Measurements from ENCODE around the gene PPT1. TPM values are rescaled to one million over a fixed set of nuclear protein-coding genes. Genes with fewer than 3 reads are reported as not detected.
A peak's percentile ranks its signal among the peaks of the same experiment; 100 is the strongest.

The PPT1 gene
- total RNA-seq, 1 donor from 2014 or later = 58.7 TPM

- Histone ChIP-seq H3K36me3 (no peaks in the 10 kb centered on the region), H3K4me3 (no peak overlapping the region), H3K9me3 (no peaks in the 10 kb centered on the region), H3K27ac (no peak overlapping the region), H3K4me1 (no peaks in the 10 kb centered on the region), H3K27me3 (no peaks in the 10 kb centered on the region)
- DNase-seq (ENCODE audit: extremely low spot score in 2 of 2) = no peak
- no peak for TF ChIP-seq POLR2A (IDR thresholded peaks at IDR 0.05)
- TF ChIP-seq, protein P1, sequence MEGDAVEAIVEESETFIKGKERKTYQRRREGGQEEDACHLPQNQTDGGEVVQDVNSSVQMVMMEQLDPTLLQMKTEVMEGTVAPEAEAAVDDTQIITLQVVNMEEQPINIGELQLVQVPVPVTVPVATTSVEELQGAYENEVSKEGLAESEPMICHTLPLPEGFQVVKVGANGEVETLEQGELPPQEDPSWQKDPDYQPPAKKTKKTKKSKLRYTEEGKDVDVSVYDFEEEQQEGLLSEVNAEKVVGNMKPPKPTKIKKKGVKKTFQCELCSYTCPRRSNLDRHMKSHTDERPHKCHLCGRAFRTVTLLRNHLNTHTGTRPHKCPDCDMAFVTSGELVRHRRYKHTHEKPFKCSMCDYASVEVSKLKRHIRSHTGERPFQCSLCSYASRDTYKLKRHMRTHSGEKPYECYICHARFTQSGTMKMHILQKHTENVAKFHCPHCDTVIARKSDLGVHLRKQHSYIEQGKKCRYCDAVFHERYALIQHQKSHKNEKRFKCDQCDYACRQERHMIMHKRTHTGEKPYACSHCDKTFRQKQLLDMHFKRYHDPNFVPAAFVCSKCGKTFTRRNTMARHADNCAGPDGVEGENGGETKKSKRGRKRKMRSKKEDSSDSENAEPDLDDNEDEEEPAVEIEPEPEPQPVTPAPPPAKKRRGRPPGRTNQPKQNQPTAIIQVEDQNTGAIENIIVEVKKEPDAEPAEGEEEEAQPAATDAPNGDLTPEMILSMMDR (IDR thresholded peaks at IDR 0.05) = no peak
- TF ChIP-seq POLR2AphosphoS5 (IDR thresholded peaks at IDR 0.05; ENCODE audit: insufficient read depth in 1 of 2, low read depth in 1 of 2) = no peak
- intact Hi-C loops (cut with DNase I) = no loop called here
These were observed 36.2 kb upstream of the PPT1 start for GRCh38 chr1:40133312-40133665.

- intact Hi-C loops (cut with DNase I) = no loop called here
- Histone ChIP-seq H3K27ac (no peak overlapping the region), H3K27me3 (no peaks in the 10 kb centered on the region), H3K4me3 (peak overlapping the region; percentile 15 to 26), H3K36me3 (no peaks in the 10 kb centered on the region), H3K4me1 (no peaks in the 10 kb centered on the region), H3K9me3 (no peaks in the 10 kb centered on the region)
- DNase-seq (ENCODE audit: extremely low spot score in 2 of 2) = no peak
- TF ChIP-seq POLR2AphosphoS5 (IDR thresholded peaks at IDR 0.05; ENCODE audit: insufficient read depth in 1 of 2, low read depth in 1 of 2) (no peak), POLR2A (IDR thresholded peaks at IDR 0.05) (no peak)
- TF ChIP-seq, protein P1 (IDR thresholded peaks at IDR 0.05) = no peak
These were observed 35.6 kb upstream of the PPT1 start for GRCh38 chr1:40132383-40133311.

GRCh38 chr1:40130892-40131291 is 33.8 kb upstream of the PPT1 start:
- Histone ChIP-seq H3K4me1 (no peaks in the 10 kb centered on the region), H3K27ac (no peak overlapping the region), H3K36me3 (no peaks in the 10 kb centered on the region), H3K9me3 (no peaks in the 10 kb centered on the region), H3K27me3 (no peaks in the 10 kb centered on the region), H3K4me3 (no peak overlapping the region)
- TF ChIP-seq POLR2A (IDR thresholded peaks at IDR 0.05) (no peak), POLR2AphosphoS5 (IDR thresholded peaks at IDR 0.05; ENCODE audit: insufficient read depth in 1 of 2, low read depth in 1 of 2) (no peak)
- TF ChIP-seq, protein P1 (IDR thresholded peaks at IDR 0.05) = no peak
- DNase-seq (ENCODE audit: extremely low spot score in 2 of 2) = no peak
- intact Hi-C loops (cut with DNase I) = no loop called here

DNA sequence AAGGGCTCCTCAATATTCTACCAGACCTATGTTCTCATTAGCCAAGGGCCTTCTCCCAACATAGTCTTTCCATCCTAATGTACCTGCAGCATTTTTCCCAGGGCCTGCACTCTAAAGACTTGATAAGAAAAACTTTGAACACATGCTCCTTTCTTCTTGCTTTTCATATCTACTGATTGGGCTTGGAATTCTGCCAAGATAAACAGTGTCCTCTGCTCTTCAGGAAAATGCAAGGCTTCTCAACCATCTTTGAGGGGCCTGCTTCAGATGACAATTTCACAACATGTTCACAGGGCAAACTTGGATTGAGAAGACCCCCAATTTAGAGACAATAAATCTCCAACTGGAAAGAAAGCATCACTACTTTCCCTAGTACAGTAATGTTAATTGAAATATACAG is 25.8 kb upstream of the PPT1 start:
- no peaks in the 10 kb centered on the region for H3K27me3 ChIP-seq
- no peaks in the 10 kb centered on the region for H3K36me3 ChIP-seq
- H3K4me3 ChIP-seq = no peak overlapping the region
- TF ChIP-seq POLR2A (IDR thresholded peaks at IDR 0.05) = no peak
- TF ChIP-seq, protein P1 (IDR thresholded peaks at IDR 0.05) = no peak
- TF ChIP-seq POLR2AphosphoS5 (IDR thresholded peaks at IDR 0.05; ENCODE audit: insufficient read depth in 1 of 2, low read depth in 1 of 2) = no peak
- no peaks in the 10 kb centered on the region for H3K4me1 ChIP-seq
- H3K27ac ChIP-seq = no peak overlapping the region
- no peaks in the 10 kb centered on the region for H3K9me3 ChIP-seq
- no peak for DNase-seq (ENCODE audit: extremely low spot score in 2 of 2)
- intact Hi-C loops (cut with DNase I) = no loop called here

GRCh38 chr1:40120128-40120527 is 23.1 kb upstream of the PPT1 start:
- no peak for TF ChIP-seq POLR2A (IDR thresholded peaks at IDR 0.05)
- no peak for TF ChIP-seq POLR2AphosphoS5 (IDR thresholded peaks at IDR 0.05; ENCODE audit: insufficient read depth in 1 of 2, low read depth in 1 of 2)
- TF ChIP-seq, protein P1 (IDR thresholded peaks at IDR 0.05) = no peak
- intact Hi-C loops (cut with DNase I) = no loop called here
- Histone ChIP-seq H3K4me3 (no peak overlapping the region), H3K27ac (no peak overlapping the region), H3K9me3 (no peaks in the 10 kb centered on the region), H3K27me3 (no peaks in the 10 kb centered on the region), H3K36me3 (no peaks in the 10 kb centered on the region), H3K4me1 (no peaks in the 10 kb centered on the region)
- no peak for DNase-seq (ENCODE audit: extremely low spot score in 2 of 2)

Measured in vagina (tissue), 2 donors.